H1 (cell line): Measurements from ENCODE around the gene HS3ST1.

ENCODE experiments used
- CEBPB ChIP-seq: IDR thresholded peaks from 2 replicates; pipeline ENCODE4 v1.6.1; 2012; ENCODE audit warnings: low read depth, low read length
- PHF8 ChIP-seq: fragments of 200-600 bp; sonication (generic); conservative IDR thresholded peaks from 2 replicates; pipeline ENCODE4 v1.7.1; 2012; ENCODE audit warnings: low read depth, mild to moderate bottlenecking, inconsistent platforms, low read length, moderate library complexity

- TF ChIP-seq CEBPB (no peak), PHF8 (no peak)
Measured at GRCh38 chr4:11427121-11427996, 1.3 kb downstream of the HS3ST1 start.
